NCI-H774 (cell line): ENCODE data around the gene ITIH5.

Experiments used
- DNase-seq: peaks from one replicate; lab custom pipeline; 2025; lab: John Stamatoyannopoulos, UW

The ITIH5 gene

GRCh38 chr10:7518693-7519092 lies 148.1 kb downstream of the ITIH5 start:
- no peak for DNase-seq

- no peak for DNase-seq
Measured at GRCh38 chr10:7515439-7515838, 151.3 kb downstream of the ITIH5 start.

GRCh38 chr10:7513936-7514335 lies 152.8 kb downstream of the ITIH5 start:
- no peak for DNase-seq

GRCh38 chr10:7513455-7513854 lies 153.3 kb downstream of the ITIH5 start:
- DNase-seq: no peak

- no peak for DNase-seq
Measured at GRCh38 chr10:7512487-7512886, 154.3 kb downstream of the ITIH5 start.

GRCh38 chr10:7511612-7512011 lies 155.2 kb downstream of the ITIH5 start:
- DNase-seq: no peak
